Left renal cortex interstitium (tissue), 4 donors: ENCODE data around the gene OTUD4. TPM values are rescaled to one million over a fixed set of nuclear protein-coding genes. Genes with fewer than 3 reads are reported as not detected.
A peak's percentile ranks its signal among the peaks of the same experiment; 100 is the strongest.
"Not testable (repeated sequence)": the region's sequence is repeated elsewhere in the genome, so short reads cannot be mapped to it uniquely, and the experiment has no call there.

Experiments
- DNase-seq, 4 donors: peaks; one replicate each; pipeline ENCODE4 v3.0.0-alpha.2; 2013; ENCODE audit warnings: low read depth in 4 of 4, low spot score in 2 of 4, missing footprints in 1 of 4
- polyA plus RNA-seq, 4 donors: library from polyadenylated mRNA; unstranded; fragments of 120-200 nt; gene quantifications; one replicate each; pipeline ENCODE4 v1.2.1, GENCODE V29; 2013; ENCODE audit not compliant: insufficient read length in 4 of 4

Gene OTUD4
- polyA plus RNA-seq, 4 donors, result 31.9 to 45.7 (median 38.6) TPM

DNA sequence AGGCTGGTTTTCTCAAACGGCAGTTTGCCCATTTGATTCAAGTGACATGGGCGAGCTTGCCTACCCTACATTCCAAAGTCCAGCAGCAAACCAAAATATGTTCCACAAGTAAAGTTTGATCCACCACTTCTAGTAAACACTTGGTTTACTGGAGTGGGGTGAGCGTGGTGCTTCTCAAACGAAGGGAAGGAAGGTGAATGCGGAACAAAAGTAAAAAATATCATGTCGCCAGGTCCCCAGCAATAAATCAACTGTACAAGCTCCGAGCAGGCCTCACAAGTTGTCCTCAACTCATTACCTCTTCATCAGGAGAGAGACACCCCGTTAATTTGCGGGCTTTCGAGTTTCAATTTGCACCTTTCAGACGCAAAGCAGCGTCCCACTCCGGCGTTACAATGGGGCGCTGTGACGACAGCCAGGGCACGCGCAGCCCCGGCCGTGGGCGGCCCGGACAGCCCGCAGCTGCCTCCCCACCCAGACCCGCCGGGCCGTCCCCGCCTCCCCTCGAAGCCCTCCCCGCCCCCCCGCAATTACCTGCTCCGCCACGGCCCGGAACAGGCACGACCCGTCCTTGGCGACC is 1.0 kb downstream of the OTUD4 start:
- peak in 3 of 4 donors; percentile 32 to 63 (median 59) for DNase-seq

DNA sequence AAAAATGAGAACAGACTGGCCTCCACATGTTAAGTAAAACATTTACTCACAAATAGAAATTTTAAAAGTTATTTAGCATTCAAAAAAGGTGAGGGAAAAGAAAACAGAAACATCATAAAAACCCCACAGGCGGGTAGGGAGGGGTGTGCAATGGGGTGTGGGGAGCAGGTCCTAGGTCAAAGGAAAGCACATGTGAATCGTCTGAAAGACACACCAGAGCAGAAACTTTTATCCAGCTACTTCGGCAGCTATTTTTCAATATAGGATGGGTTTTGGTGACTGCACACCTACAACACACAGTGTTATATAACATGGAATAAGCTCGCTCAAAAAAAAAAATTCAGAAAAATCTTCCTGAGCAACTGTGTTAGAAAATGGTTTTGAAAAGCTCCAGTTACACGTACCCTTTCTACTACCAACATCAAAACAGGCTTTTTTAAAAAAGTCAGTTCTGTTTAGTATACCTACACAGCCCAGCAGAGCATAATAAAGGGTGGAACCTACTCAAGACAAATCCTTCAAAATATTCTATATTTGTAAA is 1.6 kb downstream of the OTUD4 start:
- DNase-seq, result no peak

DNA sequence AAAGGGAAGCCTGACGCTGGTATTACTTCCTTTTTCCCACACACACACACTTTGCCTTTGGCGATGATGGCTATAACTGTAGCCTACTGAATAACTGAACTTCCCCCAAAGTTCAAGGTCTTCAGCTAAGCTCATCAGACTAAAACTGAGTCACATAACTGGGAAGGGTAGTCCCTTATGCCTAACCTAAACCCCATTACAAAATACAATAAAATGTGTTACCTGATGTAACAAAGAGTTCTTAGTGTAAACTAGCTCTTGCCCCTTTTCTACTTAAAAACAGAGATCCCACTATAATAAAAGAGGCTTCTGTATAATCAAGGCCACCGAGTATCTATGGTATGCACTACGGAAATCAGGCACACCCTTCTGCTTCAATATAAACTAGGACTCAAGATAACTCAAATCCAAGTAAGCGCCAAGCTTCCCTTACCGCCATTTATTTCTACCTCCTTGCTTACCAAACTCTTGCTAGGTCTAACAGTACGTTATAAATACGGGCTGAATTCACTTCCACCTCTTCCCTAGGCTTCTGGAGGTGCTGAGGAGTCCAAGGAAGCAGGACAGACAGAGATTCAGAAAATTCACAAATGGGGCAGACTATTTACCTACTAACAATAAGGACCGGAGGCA is 2.4 kb downstream of the OTUD4 start:
- peak in 1 of 4 donors; percentile 11 for DNase-seq

DNA sequence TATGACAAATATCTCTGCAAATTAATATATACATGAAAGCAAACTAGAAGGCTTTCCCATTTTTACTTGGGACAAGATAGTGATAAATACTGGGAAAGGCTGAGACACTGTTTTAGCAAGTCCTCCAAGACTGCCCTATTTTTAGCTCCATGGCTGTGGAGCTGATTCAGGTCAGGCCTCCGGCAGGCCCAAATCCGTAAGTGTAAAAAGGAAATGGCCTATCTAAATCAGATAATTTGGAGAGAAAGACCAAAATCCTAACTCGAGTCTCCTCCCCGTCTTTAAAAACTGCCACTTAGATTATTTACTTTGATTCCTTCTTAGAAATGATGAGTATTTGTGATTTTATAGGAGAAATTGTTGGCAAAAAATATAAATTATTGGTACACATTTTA is 2.9 kb downstream of the OTUD4 start:
- no peak for DNase-seq

DNA sequence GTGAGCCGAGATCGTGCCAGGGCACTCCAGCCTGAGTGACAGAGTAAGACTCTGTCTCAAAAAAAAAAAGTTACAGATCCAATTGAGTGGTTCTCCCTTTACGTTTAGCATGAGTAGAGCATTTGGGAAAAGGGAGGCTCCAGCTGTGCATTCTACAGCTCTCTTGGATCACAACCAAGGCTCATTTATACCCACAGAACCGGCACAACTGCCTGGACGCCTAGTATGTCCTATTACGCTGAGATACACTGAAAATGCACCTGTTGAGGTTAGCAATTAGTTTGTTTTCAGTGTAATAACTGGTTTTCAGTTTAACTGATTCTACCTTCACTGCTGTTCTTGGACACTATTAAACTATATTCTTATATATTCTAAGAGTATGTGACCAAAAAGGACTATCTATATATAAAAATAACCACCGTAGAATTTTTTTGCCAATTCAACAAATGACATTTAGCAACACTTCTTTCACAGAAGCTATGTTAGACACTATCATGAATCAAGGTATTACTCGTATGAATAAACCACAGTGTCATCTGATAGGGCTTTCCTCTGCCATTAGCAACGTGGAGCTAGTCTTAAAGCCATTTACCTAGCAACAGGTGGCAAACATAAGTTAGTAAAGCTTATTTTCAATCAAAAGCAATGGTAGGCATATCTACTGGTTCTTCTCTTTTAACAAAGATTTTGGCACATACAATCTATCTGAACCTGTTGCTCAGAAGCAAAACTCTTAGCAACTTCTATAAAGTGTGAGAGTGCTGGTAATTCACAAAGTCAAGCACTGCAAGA is 3.6 kb downstream of the OTUD4 start:
- DNase-seq, result no peak

DNA sequence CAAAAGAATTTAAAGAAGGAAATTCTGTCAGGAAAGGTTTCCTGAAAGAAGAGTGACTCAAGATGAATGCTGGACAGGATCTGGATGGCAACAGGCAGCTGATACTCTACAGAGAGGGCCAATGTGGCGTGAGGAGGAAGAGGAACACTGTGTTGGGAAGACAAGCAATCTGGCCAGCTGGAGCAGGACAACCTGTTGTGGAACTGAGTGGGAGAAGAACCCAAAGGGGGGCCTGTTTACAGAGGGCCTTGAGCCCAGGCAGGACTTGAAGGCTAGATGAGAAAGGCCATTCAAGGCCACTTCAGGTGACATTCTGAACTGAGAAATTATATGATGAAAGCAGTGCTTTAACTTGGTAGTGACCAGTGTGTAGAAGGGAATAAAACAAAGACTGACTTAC is 8.5 kb downstream of the OTUD4 start:
- DNase-seq, result no peak

DNA sequence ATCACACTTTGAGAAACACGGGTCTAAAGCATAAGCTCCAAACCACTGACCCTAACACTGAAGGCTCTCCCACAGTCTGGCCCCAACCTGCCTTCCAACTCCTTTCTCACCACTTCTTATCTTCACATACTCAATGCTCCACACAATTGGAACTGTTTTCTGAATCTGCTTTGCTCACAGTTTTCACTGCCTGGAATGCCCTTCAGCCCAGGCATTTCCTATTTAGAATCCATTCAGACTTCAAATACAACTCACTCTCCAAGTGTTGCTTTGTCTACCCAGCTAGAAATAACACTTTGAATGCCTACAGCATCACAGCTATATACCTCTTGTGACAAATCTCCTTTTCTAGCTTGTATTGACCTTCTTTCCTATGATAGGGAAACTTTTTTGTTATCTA is 10.2 kb downstream of the OTUD4 start:
- no peak for DNase-seq

DNA sequence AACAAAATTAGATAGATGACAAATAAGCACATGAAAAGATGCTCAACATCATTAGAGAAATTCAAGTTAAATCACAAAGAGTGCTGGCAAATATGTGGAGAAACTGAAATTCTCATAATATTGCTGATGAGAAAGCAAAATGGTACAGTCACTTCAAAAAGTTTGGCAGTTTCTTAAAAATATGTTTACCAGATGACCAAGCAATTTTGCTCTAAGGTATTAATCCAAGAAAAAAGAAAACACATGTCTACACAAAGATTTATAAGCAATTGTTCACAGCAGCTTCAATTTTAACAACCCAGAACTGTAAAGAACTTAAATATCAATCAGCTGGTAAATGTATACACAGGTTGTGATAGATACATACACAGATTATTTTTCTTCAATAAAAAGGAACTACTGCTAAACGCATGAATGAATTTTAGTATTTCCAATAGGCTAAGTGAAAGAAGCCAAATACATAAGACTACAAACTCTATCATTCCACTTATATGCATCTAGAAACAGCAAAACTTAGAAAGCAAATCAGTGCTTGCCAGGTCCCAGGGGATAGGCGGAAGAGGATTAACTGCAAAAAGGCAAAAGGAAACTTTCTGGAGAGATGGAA is 11.7 kb downstream of the OTUD4 start:
- no peak for DNase-seq

DNA sequence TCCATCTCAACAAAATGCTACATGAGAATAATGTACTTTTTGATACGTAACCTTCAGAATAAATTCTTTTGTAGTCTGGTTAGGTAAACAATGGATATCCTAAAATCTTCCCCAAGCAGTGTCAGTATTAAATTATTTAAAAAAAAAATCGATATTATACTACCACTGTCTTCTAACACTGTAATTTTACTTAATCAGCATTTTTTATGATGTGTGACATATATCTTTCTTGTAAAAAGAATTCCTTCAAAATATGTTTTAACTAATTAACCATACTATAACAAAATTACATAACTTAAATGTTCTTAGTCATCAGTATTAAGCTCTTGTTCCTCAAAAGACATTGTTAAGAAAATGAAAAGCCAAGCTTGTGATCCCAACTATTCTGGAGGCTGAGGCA is 12.5 kb downstream of the OTUD4 start:
- no peak for DNase-seq

DNA sequence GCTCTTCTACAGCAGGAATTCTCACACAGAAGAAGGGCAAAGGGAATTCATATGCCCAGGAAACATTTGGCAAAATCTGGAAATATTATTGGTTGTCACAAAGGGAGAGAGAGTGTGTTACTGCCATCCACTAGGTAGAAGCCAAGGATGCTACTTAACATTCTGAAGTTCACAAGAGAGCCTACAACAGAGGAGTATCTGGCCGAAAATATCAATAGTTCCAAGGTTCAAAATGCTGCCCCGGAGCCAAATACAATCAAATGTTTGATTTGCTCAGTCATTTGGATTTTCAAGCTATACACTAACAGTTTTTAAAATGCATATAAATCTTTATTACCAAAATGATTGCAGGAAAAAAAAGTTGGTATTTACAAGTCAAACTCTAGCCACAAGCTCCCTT is 18.8 kb downstream of the OTUD4 start:
- no peak for DNase-seq

DNA sequence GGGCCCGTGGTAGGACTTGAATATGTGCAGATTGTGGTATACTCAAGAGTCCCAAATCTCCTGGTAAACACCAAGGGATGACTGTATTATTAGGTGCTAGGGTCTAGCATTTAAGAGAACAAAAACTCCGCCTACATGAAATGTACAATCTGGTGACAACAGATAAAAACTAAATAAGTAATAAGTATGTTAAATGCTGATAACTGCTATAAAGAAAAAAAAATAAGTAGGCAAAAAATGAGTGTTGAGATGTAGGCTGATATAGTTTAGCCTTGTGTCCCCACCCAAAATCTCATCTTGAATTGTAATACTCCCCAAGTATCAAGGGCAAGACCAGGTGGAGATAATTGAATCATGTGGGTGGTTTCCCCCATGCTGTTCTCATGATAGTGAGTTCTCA is 23.4 kb downstream of the OTUD4 start:
- DNase-seq, result no peak

DNA sequence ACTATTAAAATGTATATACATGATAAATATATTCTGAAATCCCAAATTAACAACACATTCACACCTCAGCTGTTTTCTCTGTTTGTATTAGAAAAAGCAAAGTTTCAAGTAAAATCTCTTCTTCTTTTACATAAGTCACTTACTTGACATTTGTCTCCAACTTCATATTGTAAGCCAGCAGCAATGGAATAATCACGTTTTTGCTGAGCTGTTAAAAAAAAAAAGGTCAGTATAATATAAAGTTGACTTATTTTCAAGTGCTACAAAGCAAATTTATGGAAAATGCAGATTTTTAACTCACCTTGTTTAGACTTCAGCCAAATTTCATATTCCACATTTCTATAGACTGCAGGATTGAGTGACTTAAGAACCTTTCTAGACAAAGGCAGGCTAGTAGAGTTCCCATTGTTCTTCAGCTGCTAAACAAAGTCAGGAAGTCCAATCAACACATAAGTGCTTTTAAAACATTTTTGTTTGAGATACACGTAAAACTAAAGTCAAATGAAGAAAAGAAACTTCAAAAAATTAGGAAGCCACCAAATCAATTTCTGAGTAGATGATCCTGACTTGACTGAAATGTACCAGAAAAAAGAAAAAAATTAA is 25.0 kb downstream of the OTUD4 start:
- DNase-seq, result no peak

DNA sequence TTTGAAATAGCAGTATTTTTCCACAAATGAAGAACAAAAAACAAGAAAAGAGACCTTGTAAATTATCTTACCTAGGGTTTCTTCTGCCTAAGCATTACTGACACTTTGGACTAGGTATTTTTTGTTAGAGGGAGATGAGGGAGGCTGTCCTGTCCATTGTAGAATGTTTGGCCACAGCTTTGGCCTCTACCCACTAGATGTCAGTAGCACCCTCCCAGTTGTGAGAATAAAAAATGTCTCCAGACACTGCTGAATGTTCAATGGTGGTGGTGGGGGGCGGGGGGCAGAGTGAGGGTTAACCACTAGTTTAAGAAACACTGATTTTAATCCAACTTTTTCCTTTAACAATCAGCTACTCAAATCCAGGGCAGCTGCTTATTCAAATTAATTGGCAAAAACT is 25.8 kb downstream of the OTUD4 start:
- no peak for DNase-seq

DNA sequence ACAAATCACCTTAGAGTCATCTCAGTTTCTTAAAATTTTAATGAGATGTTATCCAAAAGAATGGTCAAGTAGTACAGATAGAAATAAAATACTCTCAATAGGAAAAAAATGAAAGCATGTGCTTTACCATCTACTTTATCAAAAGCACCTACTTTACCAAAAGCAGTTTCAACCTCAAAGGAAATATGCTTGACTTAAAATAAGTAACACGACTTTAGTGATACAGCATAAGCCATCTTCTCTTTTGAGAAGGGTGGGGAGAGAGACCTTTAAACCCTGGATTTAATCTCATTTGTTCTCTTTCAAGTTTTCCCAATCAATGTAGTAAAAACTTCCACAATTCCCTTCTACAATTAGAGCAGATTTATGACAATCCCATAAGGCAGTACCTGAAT is 26.5 kb downstream of the OTUD4 start:
- DNase-seq, result no peak

DNA sequence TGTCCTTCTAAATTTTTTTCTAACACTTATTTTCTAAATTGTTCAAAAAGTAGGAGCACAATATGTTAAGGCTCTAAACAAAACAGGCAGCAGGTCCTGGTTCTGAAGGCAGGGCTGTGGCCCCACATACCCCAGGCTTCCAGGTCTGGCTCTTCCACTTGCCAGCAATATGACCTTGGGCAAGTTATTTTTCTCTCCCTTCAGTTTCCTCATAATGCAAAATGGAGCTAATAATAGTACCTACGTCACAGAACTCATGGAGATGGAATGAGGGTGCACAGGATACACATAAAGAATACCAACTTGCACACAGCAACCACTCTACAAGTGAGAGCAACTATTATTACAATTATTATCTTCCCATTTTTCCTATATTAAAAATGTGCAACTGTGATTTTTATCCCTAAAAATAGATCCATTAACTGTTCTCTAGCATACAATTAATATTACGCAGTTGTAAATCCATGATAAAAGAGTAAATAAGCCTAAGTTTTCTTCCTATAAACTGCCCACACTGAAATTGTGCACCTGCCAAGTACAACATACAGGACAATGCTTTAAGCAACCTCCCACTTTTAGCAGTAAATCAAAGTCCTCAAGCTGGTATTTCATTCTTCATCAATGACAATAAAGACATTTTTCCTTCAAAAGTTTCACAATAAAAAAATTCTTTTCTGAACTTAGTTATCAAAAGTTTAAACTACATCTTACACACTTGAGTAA is 27.0 kb downstream of the OTUD4 start:
- no peak for DNase-seq

DNA sequence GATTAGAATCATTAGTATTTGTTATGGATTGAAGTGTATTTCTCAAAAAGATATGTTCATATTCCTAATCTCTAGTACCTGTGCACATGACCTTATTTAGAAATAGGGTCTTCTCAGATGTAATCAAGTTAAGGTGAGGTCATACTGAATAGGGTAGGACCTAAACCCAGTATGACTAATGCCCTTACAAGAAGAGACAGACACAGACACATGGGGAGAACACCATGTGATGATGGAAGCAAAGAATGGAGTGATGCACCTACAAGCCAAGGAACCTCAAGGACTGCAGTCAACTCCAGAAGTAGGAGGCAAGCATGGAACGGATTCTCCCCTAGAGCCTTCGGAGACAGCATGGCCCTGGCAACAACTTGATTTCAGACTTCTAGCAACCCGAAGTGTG is 31.4 kb downstream of the OTUD4 start:
- DNase-seq, result no peak

DNA sequence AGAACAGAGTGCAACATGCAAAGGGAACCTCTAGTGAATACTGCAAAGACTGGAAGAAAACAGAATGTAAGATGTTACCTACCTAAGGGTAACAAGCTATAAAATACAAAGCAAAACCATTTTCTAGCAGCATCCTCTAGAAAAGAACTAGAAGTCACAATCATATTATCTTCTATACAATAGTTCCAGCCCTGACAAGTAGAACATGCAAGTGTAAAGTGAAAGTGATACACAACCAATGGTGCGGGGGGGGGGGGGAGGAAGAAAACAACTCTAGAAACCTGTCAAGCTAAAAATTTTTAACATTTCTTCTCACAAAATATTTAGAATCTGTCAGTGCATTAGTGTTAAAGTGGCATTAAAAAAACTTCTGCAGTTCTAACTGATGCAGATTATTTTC is 44.2 kb downstream of the OTUD4 start:
- DNase-seq, result not testable (repeated sequence)

DNA sequence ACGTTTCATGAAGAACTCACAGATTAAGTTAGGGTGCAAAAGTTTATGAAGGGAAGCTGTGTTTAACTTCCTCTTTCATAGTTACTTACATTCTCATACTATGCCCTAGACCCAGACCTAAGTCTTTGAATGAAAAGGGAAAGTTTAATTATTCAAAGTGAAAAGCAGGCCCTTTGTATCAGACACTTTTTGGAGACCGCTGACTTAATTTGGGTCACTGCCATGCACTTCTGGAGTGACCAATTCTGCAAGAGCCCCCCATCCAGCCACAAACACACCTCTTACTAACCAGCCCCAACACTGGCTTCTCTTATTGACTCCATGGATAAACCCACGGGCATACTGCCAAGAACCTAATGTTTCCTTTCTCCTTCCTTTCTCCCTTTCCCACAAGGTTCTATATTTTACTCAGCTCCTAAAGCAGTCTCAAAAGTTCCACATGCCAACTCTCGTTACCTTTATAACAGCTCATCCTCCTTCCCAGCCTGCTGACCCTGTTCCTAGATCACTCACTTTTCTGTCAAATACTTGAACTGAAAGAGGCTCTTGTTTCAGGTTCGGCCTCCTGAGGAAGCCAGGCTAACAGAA is 47.8 kb downstream of the OTUD4 start:
- DNase-seq, result no peak

DNA sequence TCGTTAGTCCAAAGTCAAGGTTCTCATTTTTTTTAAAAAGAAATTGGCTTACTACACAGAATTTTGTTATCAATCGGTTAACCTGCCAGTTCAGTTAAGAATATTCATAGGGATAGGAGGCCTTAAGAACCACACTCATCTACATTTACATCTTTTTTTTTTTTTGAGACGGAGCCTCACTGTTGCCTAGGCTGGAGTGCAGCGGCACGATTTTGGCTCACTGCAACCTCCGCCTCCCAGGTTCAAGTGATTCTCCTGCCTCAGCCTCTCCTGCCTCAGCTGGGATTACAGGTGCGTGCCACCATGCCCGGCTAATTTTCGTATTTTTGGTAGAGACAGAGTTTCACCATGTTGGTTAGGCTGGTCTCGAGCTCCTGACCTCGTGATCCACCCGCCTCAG is 48.5 kb downstream of the OTUD4 start:
- DNase-seq, result no peak
